K562 (cell line): ENCODE measurements around the gene SCIN. TPM values are rescaled to one million over a fixed set of nuclear protein-coding genes. Genes with fewer than 3 reads are reported as not detected.

Source experiments
- CBX1 ChIP-seq: sonication (generic); IDR thresholded peaks from 2 replicates; pipeline ENCODE4 v1.6.1; 2016; ENCODE audit warnings: antibody characterized with exemption, low read depth, mild to moderate bottlenecking
- CBX3 ChIP-seq, 2 experiments: IDR thresholded peaks; 1 replicate in 1 of 2; 2 replicates in 1 of 2; pipeline ENCODE4 v1.6.1; 2012; ENCODE audit warnings: inconsistent platforms in 2 of 2, low read length in 2 of 2, borderline replicate concordance in 1 of 2, control low read depth in 1 of 2
- E2F6 ChIP-seq, 2 experiments: IDR thresholded peaks; 2 replicates each; pipeline ENCODE4 v1.6.1; 2011; ENCODE audit warnings: borderline replicate concordance in 1 of 2, control low read depth in 1 of 2, low read depth in 1 of 2, low read length in 1 of 2, mild to moderate bottlenecking in 1 of 2, mixed read lengths in 1 of 2, moderate library complexity in 1 of 2; ENCODE audit not compliant: insufficient read depth in 1 of 2, insufficient read length in 1 of 2, poor library complexity in 1 of 2, severe bottlenecking in 1 of 2; ENCODE audit errors: extremely low read depth in 1 of 2
- FOXJ2 ChIP-seq: fragments of 200-800 bp; sonication (Bioruptor generic); IDR thresholded peaks from 2 replicates; pipeline ENCODE4 v1.6.1; 2016; ENCODE audit warnings: missing genetic modification characterization, missing compliant biosample characterization
- FOXP1 ChIP-seq: sonication (generic); formaldehyde crosslinking; IDR thresholded peaks from 2 replicates; pipeline ENCODE4 v1.8.0; 2022; ENCODE audit warnings: mild to moderate bottlenecking, missing genetic modification reagents
- HEY1 ChIP-seq: fragments of 250-450 bp; sonication (Bioruptor Pico); IDR thresholded peaks from 2 replicates; pipeline ENCODE4 v1.5.0; 2020; ENCODE audit warnings: mild to moderate bottlenecking, moderate library complexity, borderline replicate concordance
- HMGN3 ChIP-seq: IDR thresholded peaks from 2 replicates; pipeline ENCODE4 v1.6.1; 2011; ENCODE audit warnings: borderline replicate concordance, low read depth, mild to moderate bottlenecking, mixed read lengths, low read length; ENCODE audit not compliant: insufficient read length; ENCODE audit errors: extremely low read depth
- LARP7 ChIP-seq: fragments of 450-650 bp; IDR thresholded peaks from 2 replicates; pipeline ENCODE4 v1.6.1; 2016
- MLLT1 ChIP-seq, 2 experiments: fragments of 450-650 bp; IDR thresholded peaks; 2 replicates each; pipeline ENCODE4 v1.6.1; 2016
- MTA2 ChIP-seq: fragments of 450-650 bp; IDR thresholded peaks from 2 replicates; pipeline ENCODE4 v1.6.1; 2016; ENCODE audit warnings: low read depth
- PHF20 ChIP-seq: fragments of 450-650 bp; IDR thresholded peaks from 2 replicates; pipeline ENCODE4 v1.6.1; 2018; ENCODE audit not compliant: partially characterized antibody
- POLR2AphosphoS5 ChIP-seq: IDR thresholded peaks from 2 replicates; pipeline ENCODE4 v1.6.1; 2011; ENCODE audit warnings: mild to moderate bottlenecking, low read depth, low read length, moderate library complexity; ENCODE audit not compliant: control insufficient read depth, insufficient read depth
- RBM25 ChIP-seq: fragments of 200-400 bp; formaldehyde crosslinking; IDR thresholded peaks from 2 replicates; pipeline ENCODE4 v1.6.1; 2018; ENCODE audit warnings: low read length, low read depth, moderate library complexity; ENCODE audit not compliant: severe bottlenecking
- REST ChIP-seq, 2 experiments: fragments of 450-650 bp; formaldehyde crosslinking in 1 of 2; IDR thresholded peaks; 2 replicates each; pipeline versions ENCODE4 v1.4.0 to v1.6.1; 2014 to 2020; ENCODE audit warnings: mild to moderate bottlenecking in 2 of 2, borderline replicate concordance in 1 of 2, low read depth in 1 of 2
- STAT5B ChIP-seq: fragments of 250-450 bp; sonication (Bioruptor Pico); IDR thresholded peaks from 2 replicates; pipeline ENCODE4 v1.8.0; 2021; ENCODE audit warnings: mild to moderate bottlenecking, inconsistent platforms
- TAL1 ChIP-seq: fragments of 450-650 bp; IDR thresholded peaks from 2 replicates; pipeline ENCODE4 v1.6.1; 2016; ENCODE audit warnings: mild to moderate bottlenecking
- XRCC3 ChIP-seq: fragments of 450-650 bp; IDR thresholded peaks from 2 replicates; pipeline ENCODE4 v1.6.1; 2017; ENCODE audit warnings: mild to moderate bottlenecking, moderate library complexity
- XRCC5 ChIP-seq: fragments of 200-400 bp; formaldehyde crosslinking; IDR thresholded peaks from 2 replicates; pipeline ENCODE4 v1.6.1; 2017; ENCODE audit warnings: low read depth, mild to moderate bottlenecking, low read length
- ZKSCAN3 ChIP-seq: fragments of 250-450 bp; sonication (Bioruptor Pico); IDR thresholded peaks from 2 replicates; pipeline ENCODE4 v1.4.0; 2020
- polyA plus RNA-seq, 8 experiments: library from polyadenylated mRNA; depleted of rRNA in 4 of 8; stranded (reverse) in 5 of 8; unstranded in 3 of 8; fragments of >200 nt; fragmentation: Nextera tagmentation in 2 of 8; fragmentation: Illumina TruSeq in 1 of 8; extraction: Ambion mirVana in 2 of 8; extraction: Trizol in 1 of 8; gene quantifications; 2 replicates each; pipeline versions ENCODE4 v1.2.1 to v1.2.3, GENCODE V29; 2011 to 2014; ENCODE audit warnings: inconsistent platforms in 1 of 8, missing spikeins in 1 of 8
- total RNA-seq, 7 experiments: library from RNA; depleted of rRNA in 6 of 7; stranded (reverse); fragments of >200 nt in 6 of 7; fragmentation: Illumina TruSeq in 2 of 7; extraction: Trizol in 2 of 7; gene quantifications; 2 replicates each; pipeline versions ENCODE4 v1.2.1 to v1.2.3, GENCODE V29; 2011 to 2021; ENCODE audit warnings: low replicate concordance in 1 of 7

The SCIN gene
- total and polyA plus RNA-seq, 9 of the 15 experiments (the other 6 are each of a cell fraction or from before 2014, with no cell fraction given), result 0.67 to 18.2 (median 10.6) TPM

- TF ChIP-seq POLR2AphosphoS5, result no peak
- no peak for TF ChIP-seq LARP7
- no peak for TF ChIP-seq ZKSCAN3 (CRISPR knock-in tag)
- TF ChIP-seq TAL1, result no peak
- no peak for TF ChIP-seq FOXP1 (CRISPR knock-in tag)
- no peak for TF ChIP-seq XRCC5
- TF ChIP-seq PHF20, result no peak
- no peak for TF ChIP-seq MTA2
- no peak for TF ChIP-seq HEY1 (CRISPR knock-in tag)
- 0 out of 2 replicates have a peak, but pooled peaks have one; percentile 80 for TF ChIP-seq XRCC3
- peak in 1 of 2 experiments; percentile 64; a peak in 1 of 4 replicates for TF ChIP-seq MLLT1 (IDR thresholded peaks at IDR 0.05)
- TF ChIP-seq STAT5B (CRISPR knock-in tag), result no peak
- no peak for TF ChIP-seq RBM25
- TF ChIP-seq CBX3 (IDR thresholded peaks at IDR 0.05; ENCODE audit: borderline replicate concordance in 1 of 2, low read length in 2 of 2), result peak in 1 of 2 experiments; percentile 99; a peak in 2 of 3 replicates
- TF ChIP-seq E2F6 (IDR thresholded peaks at IDR 0.05; ENCODE audit: borderline replicate concordance in 1 of 2, extremely low read depth in 1 of 2, insufficient read depth in 1 of 2, insufficient read length in 1 of 2, low read depth in 1 of 2, low read length in 1 of 2, poor library complexity in 1 of 2, severe bottlenecking in 1 of 2), result no peak
- TF ChIP-seq FOXJ2, result no peak
- TF ChIP-seq REST (IDR thresholded peaks at IDR 0.05; ENCODE audit: borderline replicate concordance), result no peak
- no peak for TF ChIP-seq REST (CRISPR knock-in tag; IDR thresholded peaks at IDR 0.05; ENCODE audit: low read depth)
- TF ChIP-seq CBX1, result 0 out of 2 replicates have a peak, but pooled peaks have one; percentile 62
- TF ChIP-seq HMGN3, result no peak
Measured at GRCh38 chr7:12701433-12701832, 130.9 kb downstream of the SCIN start (continued).
